HepG2 (cell line): ENCODE results near the gene EWSR1. TPM values are rescaled to one million over a fixed set of nuclear protein-coding genes. Genes with fewer than 3 reads are reported as not detected.
A peak's percentile ranks its signal among the peaks of the same experiment; 100 is the strongest.

Experiments used
- ARHGAP35 ChIP-seq: sonication (generic); formaldehyde crosslinking; IDR thresholded peaks from 2 replicates; pipeline ENCODE4 v1.9.0; 2022; ENCODE audit warnings: mild to moderate bottlenecking, inconsistent platforms, moderate library complexity, missing genetic modification reagents, borderline replicate concordance
- ARNT ChIP-seq: fragments of 450-650 bp; IDR thresholded peaks from 2 replicates; pipeline ENCODE4 v1.6.1; 2017
- ASH2L ChIP-seq: fragments of 300-600, 200-600 bp; sonication (generic); IDR thresholded peaks from 2 replicates; pipeline ENCODE4 v1.7.0; 2017; ENCODE audit warnings: low read depth, mild to moderate bottlenecking, moderate library complexity, mixed read lengths, low read length; ENCODE audit not compliant: insufficient read length
- MIER3 ChIP-seq: IDR thresholded peaks from 2 replicates; pipeline ENCODE4 v1.6.1; 2016; ENCODE audit warnings: missing compliant biosample characterization, borderline replicate concordance
- NFE2L1 ChIP-seq: sonication (generic); formaldehyde crosslinking; IDR thresholded peaks from 2 replicates; pipeline ENCODE4 v1.4.0; 2020; ENCODE audit warnings: missing genetic modification reagents, mild to moderate bottlenecking, borderline replicate concordance
- RAD21 ChIP-seq: fragments of 450-650 bp; formaldehyde crosslinking; IDR thresholded peaks from 2 replicates; pipeline ENCODE4 v1.5.0; 2020; ENCODE audit warnings: mild to moderate bottlenecking
- SIX4 ChIP-seq: sonication (generic); formaldehyde crosslinking; IDR thresholded peaks from 2 replicates; pipeline ENCODE4 v1.4.0; 2020; ENCODE audit warnings: missing genetic modification reagents
- SMARCC2 ChIP-seq: fragments of 450-650 bp; IDR thresholded peaks from 2 replicates; pipeline ENCODE4 v1.6.1; 2017; ENCODE audit warnings: antibody characterized with exemption, mild to moderate bottlenecking
- ZNF205 ChIP-seq: IDR thresholded peaks from 2 replicates; pipeline ENCODE4 v1.6.1; 2018; ENCODE audit warnings: missing biosample characterization, missing genetic modification reagents
- ZNF207 ChIP-seq: fragments of 450-650 bp; IDR thresholded peaks from 2 replicates; pipeline ENCODE4 v1.6.1; 2016; ENCODE audit warnings: antibody characterized with exemption, borderline replicate concordance
- ZNF383 ChIP-seq: sonication (generic); formaldehyde crosslinking; IDR thresholded peaks from 2 replicates; pipeline ENCODE4 v1.4.0; 2020; ENCODE audit warnings: missing genetic modification reagents, mild to moderate bottlenecking, borderline replicate concordance
- ZNF501 ChIP-seq: sonication (generic); formaldehyde crosslinking; IDR thresholded peaks from 2 replicates; pipeline ENCODE4 v1.5.1; 2020; ENCODE audit warnings: mild to moderate bottlenecking, moderate library complexity, missing genetic modification reagents
- ZNF724P ChIP-seq: sonication (generic); formaldehyde crosslinking; IDR thresholded peaks from 2 replicates; pipeline ENCODE4 v1.8.0; 2022; ENCODE audit warnings: missing genetic modification reagents, borderline replicate concordance
- ZZZ3 ChIP-seq: sonication (generic); formaldehyde crosslinking; IDR thresholded peaks from 2 replicates; pipeline ENCODE4 v1.4.0; 2020; ENCODE audit warnings: missing genetic modification reagents, mild to moderate bottlenecking, borderline replicate concordance
- polyA plus RNA-seq, 8 experiments: library from polyadenylated mRNA; depleted of rRNA in 3 of 8; stranded (reverse) in 7 of 8; unstranded in 1 of 8; fragments of >200 nt; fragmentation: Illumina TruSeq in 4 of 8; extraction: Trizol in 4 of 8; gene quantifications; 2 replicates each; pipeline versions ENCODE4 v1.2.1 to v1.2.3, GENCODE V29; 2011 to 2016; ENCODE audit warnings: low read depth in 4 of 8, missing spikeins in 1 of 8, mixed read lengths in 1 of 8; ENCODE audit not compliant: insufficient read depth in 1 of 8
- total RNA-seq, 5 experiments: library from RNA; depleted of rRNA; stranded (reverse); fragments of >200 nt; fragmentation: Illumina TruSeq; extraction: Trizol; gene quantifications; 2 replicates each; pipeline ENCODE4 v1.2.3, GENCODE V29; 2016; ENCODE audit warnings: low read depth in 1 of 5
- TF ChIP-seq, protein P1 (sequence below): IDR thresholded peaks from 2 replicates; pipeline ENCODE4 v1.6.1; 2016; ENCODE audit warnings: missing compliant biosample characterization, missing genetic modification reagents, borderline replicate concordance
- TF ChIP-seq, protein P2 (sequence below): sonication (generic); formaldehyde crosslinking; IDR thresholded peaks from 2 replicates; pipeline ENCODE4 v1.4.0; 2020; ENCODE audit warnings: missing genetic modification reagents
- TF ChIP-seq, protein P3 (sequence below): sonication (generic); formaldehyde crosslinking; IDR thresholded peaks from 2 replicates; pipeline ENCODE4 v1.9.0; 2022; ENCODE audit warnings: missing genetic modification reagents, mild to moderate bottlenecking, borderline replicate concordance
- TF ChIP-seq, protein P4 (sequence below): sonication (generic); formaldehyde crosslinking; IDR thresholded peaks from 2 replicates; pipeline ENCODE4 v1.4.0; 2020; ENCODE audit warnings: missing genetic modification reagents
- TF ChIP-seq, protein P5 (sequence below): sonication (generic); formaldehyde crosslinking; conservative IDR thresholded peaks from 2 replicates; pipeline ENCODE4 v1.8.0; 2022; ENCODE audit warnings: missing genetic modification reagents

EWSR1 gene
- total and polyA plus RNA-seq, 2 of the 13 experiments (the other 11 are each of a cell fraction or from before 2014, with no cell fraction given), result 211 to 326 TPM

DNA sequence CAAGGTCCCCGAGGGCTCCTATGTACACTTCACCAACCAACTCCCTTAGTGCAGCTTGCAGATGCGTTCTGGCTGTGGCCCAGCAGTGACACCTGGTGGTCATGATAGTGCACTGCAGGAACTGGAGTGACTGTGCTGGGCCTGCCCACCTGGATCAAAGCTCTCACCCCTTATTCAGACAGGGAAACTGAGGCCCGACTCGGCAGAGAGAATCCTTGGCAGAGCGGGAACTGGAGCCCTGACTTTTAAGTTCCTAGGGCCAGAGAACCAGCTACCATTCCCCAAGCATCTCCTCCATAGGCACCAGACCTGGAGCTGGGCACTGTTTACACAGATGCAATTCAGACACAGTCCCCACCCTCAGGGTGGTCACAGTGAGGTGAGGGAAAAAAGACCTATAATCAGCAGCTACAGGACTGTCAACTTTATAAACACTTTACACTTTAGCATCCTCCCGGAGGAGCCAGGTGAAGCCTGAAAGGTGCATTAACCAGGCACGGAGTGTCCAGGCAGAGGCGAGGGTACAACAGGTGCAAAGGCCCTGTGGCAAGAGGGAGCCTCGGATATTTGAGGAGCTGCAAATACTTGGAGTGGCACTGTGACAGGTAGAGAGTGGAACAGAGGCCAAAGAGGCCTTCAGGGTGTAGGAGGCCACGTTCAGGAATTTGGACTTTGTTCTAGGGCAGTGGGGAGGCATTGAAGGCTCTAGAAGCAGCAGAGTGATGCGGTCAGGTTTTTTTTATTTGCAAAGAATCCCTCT lies 22.3 kb upstream of the EWSR1 start (continued):
- TF ChIP-seq, protein P1, sequence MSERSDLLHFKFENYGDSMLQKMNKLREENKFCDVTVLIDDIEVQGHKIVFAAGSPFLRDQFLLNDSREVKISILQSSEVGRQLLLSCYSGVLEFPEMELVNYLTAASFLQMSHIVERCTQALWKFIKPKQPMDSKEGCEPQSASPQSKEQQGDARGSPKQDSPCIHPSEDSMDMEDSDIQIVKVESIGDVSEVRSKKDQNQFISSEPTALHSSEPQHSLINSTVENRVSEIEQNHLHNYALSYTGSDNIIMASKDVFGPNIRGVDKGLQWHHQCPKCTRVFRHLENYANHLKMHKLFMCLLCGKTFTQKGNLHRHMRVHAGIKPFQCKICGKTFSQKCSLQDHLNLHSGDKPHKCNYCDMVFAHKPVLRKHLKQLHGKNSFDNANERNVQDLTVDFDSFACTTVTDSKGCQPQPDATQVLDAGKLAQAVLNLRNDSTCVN (CRISPR knock-in tag), result no peak
- TF ChIP-seq MIER3 (CRISPR knock-in tag) (peak; percentile 30; the same call in 1 of the 2 replicates), ZNF205 (0 out of 2 replicates have a peak, but pooled peaks have one; percentile 24), ARNT (no peak), RAD21 (peak; percentile 96), ASH2L (peak; percentile 53), ARHGAP35 (CRISPR knock-in tag) (0 out of 2 replicates have a peak, but pooled peaks have one; percentile 20), ZNF207 (no peak), ZNF383 (CRISPR knock-in tag) (no peak), SMARCC2 (no peak), ZZZ3 (no peak), ZNF501 (CRISPR knock-in tag) (0 out of 2 replicates have a peak, but pooled peaks have one; percentile 12), ZNF724P (no peak), SIX4 (CRISPR knock-in tag) (no peak), NFE2L1 (no peak)
- TF ChIP-seq, protein P2, sequence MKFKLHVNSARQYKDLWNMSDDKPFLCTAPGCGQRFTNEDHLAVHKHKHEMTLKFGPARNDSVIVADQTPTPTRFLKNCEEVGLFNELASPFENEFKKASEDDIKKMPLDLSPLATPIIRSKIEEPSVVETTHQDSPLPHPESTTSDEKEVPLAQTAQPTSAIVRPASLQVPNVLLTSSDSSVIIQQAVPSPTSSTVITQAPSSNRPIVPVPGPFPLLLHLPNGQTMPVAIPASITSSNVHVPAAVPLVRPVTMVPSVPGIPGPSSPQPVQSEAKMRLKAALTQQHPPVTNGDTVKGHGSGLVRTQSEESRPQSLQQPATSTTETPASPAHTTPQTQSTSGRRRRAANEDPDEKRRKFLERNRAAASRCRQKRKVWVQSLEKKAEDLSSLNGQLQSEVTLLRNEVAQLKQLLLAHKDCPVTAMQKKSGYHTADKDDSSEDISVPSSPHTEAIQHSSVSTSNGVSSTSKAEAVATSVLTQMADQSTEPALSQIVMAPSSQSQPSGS (CRISPR knock-in tag), result 0 out of 2 replicates have a peak, but pooled peaks have one; percentile 25
- TF ChIP-seq, protein P3, sequence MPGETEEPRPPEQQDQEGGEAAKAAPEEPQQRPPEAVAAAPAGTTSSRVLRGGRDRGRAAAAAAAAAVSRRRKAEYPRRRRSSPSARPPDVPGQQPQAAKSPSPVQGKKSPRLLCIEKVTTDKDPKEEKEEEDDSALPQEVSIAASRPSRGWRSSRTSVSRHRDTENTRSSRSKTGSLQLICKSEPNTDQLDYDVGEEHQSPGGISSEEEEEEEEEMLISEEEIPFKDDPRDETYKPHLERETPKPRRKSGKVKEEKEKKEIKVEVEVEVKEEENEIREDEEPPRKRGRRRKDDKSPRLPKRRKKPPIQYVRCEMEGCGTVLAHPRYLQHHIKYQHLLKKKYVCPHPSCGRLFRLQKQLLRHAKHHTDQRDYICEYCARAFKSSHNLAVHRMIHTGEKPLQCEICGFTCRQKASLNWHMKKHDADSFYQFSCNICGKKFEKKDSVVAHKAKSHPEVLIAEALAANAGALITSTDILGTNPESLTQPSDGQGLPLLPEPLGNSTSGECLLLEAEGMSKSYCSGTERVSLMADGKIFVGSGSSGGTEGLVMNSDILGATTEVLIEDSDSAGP (CRISPR knock-in tag), result peak; percentile 70
- TF ChIP-seq, protein P4, sequence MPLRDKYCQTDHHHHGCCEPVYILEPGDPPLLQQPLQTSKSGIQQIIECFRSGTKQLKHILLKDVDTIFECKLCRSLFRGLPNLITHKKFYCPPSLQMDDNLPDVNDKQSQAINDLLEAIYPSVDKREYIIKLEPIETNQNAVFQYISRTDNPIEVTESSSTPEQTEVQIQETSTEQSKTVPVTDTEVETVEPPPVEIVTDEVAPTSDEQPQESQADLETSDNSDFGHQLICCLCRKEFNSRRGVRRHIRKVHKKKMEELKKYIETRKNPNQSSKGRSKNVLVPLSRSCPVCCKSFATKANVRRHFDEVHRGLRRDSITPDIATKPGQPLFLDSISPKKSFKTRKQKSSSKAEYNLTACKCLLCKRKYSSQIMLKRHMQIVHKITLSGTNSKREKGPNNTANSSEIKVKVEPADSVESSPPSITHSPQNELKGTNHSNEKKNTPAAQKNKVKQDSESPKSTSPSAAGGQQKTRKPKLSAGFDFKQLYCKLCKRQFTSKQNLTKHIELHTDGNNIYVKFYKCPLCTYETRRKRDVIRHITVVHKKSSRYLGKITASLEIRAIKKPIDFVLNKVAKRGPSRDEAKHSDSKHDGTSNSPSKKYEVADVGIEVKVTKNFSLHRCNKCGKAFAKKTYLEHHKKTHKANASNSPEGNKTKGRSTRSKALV (CRISPR knock-in tag), result no peak
- TF ChIP-seq, protein P5, sequence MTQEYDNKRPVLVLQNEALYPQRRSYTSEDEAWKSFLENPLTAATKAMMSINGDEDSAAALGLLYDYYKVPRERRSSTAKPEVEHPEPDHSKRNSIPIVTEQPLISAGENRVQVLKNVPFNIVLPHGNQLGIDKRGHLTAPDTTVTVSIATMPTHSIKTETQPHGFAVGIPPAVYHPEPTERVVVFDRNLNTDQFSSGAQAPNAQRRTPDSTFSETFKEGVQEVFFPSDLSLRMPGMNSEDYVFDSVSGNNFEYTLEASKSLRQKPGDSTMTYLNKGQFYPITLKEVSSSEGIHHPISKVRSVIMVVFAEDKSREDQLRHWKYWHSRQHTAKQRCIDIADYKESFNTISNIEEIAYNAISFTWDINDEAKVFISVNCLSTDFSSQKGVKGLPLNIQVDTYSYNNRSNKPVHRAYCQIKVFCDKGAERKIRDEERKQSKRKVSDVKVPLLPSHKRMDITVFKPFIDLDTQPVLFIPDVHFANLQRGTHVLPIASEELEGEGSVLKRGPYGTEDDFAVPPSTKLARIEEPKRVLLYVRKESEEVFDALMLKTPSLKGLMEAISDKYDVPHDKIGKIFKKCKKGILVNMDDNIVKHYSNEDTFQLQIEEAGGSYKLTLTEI (CRISPR knock-in tag), result no peak
